Neural cell (in vitro differentiated cells): ENCODE data around the gene TMEM190. TPM values are rescaled to one million over a fixed set of nuclear protein-coding genes. Genes with fewer than 3 reads are reported as not detected.
A peak's percentile ranks its signal among the peaks of the same experiment; 100 is the strongest.

Experiments used
- H2AFZ ChIP-seq: fragments of 200-600, 300-800 bp; sonication (generic), shearing (Covaris generic); 2 replicates; pipeline ENCODE4 v1.6.0; 2014; ENCODE audit warnings: low read depth, mild to moderate bottlenecking, antibody characterized with exemption, low read length, moderate library complexity
- H3F3A ChIP-seq: fragments of 200-600 bp; shearing (Covaris generic); 2 replicates; pipeline ENCODE4 v1.6.1; 2016; ENCODE audit warnings: mild to moderate bottlenecking, moderate library complexity, mixed read lengths, antibody characterized with exemption, low read length; ENCODE audit not compliant: insufficient read depth, poor library complexity, severe bottlenecking
- H3K27ac ChIP-seq: fragments of 200-600, 300-800 bp; sonication (generic), shearing (Covaris generic); 2 replicates; pipeline ENCODE4 v1.5.1; 2014; ENCODE audit warnings: mild to moderate bottlenecking, low read length, moderate library complexity
- H3K27me3 ChIP-seq: fragments of 300-800, 200-600 bp; sonication (generic), shearing (Covaris generic); 2 replicates; pipeline ENCODE4 v1.6.0; 2014; ENCODE audit warnings: mild to moderate bottlenecking, low read depth, low read length, moderate library complexity; ENCODE audit not compliant: insufficient read depth
- H3K36me3 ChIP-seq: fragments of 300-800, 200-600 bp; sonication (generic), shearing (Covaris generic); 2 replicates; pipeline ENCODE4 v1.5.1; 2014; ENCODE audit warnings: mild to moderate bottlenecking, antibody characterized with exemption, low read length, moderate library complexity; ENCODE audit not compliant: insufficient read depth
- H3K4me2 ChIP-seq: fragments of 300-800, 200-600 bp; sonication (generic), shearing (Covaris generic); 2 replicates; pipeline ENCODE4 v1.6.0; 2014; ENCODE audit warnings: mild to moderate bottlenecking, low read length
- H3K4me3 ChIP-seq: fragments of 300-800, 200-600 bp; sonication (generic), shearing (Covaris generic); 2 replicates; pipeline ENCODE4 v1.5.1; 2014; ENCODE audit warnings: mild to moderate bottlenecking, low read length, moderate library complexity
- H3K79me2 ChIP-seq: fragments of 200-600 bp; shearing (Covaris generic); replicated peaks from 2 replicates; pipeline ENCODE4 v1.6.0; 2014; ENCODE audit warnings: mild to moderate bottlenecking, low read length, moderate library complexity; ENCODE audit not compliant: insufficient read depth
- H3K9ac ChIP-seq: fragments of 300-800, 200-600 bp; sonication (generic), shearing (Covaris generic); 2 replicates; pipeline ENCODE4 v1.6.1; 2016; ENCODE audit warnings: mild to moderate bottlenecking, low read length, mixed read lengths
- H3K9me2 ChIP-seq: fragments of 200-600 bp; shearing (Covaris generic); 2 replicates; pipeline ENCODE4 v1.6.1; 2016; ENCODE audit warnings: mild to moderate bottlenecking, low read length, mixed read lengths; ENCODE audit not compliant: insufficient read depth
- H3K9me3 ChIP-seq: fragments of 200-600, 300-800 bp; sonication (generic), shearing (Covaris generic); 2 replicates; pipeline ENCODE4 v1.6.1; 2016; ENCODE audit warnings: mild to moderate bottlenecking, mixed run types, low read length, moderate library complexity, mixed read lengths
- H4K20me1 ChIP-seq: fragments of 200-600 bp; shearing (Covaris generic); 2 replicates; pipeline ENCODE4 v1.6.1; 2016; ENCODE audit warnings: mild to moderate bottlenecking, mixed run types; ENCODE audit not compliant: insufficient read depth
- EP300 ChIP-seq: fragments of 450-650 bp; conservative IDR thresholded peaks from 2 replicates; pipeline ENCODE4 v1.6.1; 2014; ENCODE audit warnings: antibody characterized with exemption, mild to moderate bottlenecking, moderate library complexity; ENCODE audit not compliant: poor library complexity, severe bottlenecking
- EZH2 ChIP-seq: fragments of 200-600, 300-800 bp; shearing (Covaris generic), sonication (generic); IDR thresholded peaks from 2 replicates; pipeline ENCODE4 v1.6.1; 2014; ENCODE audit warnings: antibody characterized with exemption, low read length, borderline replicate concordance, mild to moderate bottlenecking; ENCODE audit not compliant: insufficient read depth, poor library complexity, severe bottlenecking
- MXI1 ChIP-seq: fragments of 450-650 bp; conservative IDR thresholded peaks from 2 replicates; pipeline ENCODE4 v1.6.1; 2014; ENCODE audit warnings: antibody characterized with exemption, mild to moderate bottlenecking; ENCODE audit not compliant: poor library complexity, severe bottlenecking
- POLR2AphosphoS5 ChIP-seq: IDR thresholded peaks from 2 replicates; pipeline ENCODE4 v1.6.1; 2012
- RAD21 ChIP-seq: fragments of 450-650 bp; conservative IDR thresholded peaks from 2 replicates; pipeline ENCODE4 v1.6.1; 2014; ENCODE audit warnings: antibody characterized with exemption, mild to moderate bottlenecking, moderate library complexity
- SMC3 ChIP-seq: fragments of 450-650 bp; conservative IDR thresholded peaks from 2 replicates; pipeline ENCODE4 v1.6.1; 2014; ENCODE audit warnings: antibody characterized with exemption, mild to moderate bottlenecking, moderate library complexity; ENCODE audit not compliant: poor library complexity
- TAF1 ChIP-seq: IDR thresholded peaks from 2 replicates; pipeline ENCODE4 v1.6.1; 2012; ENCODE audit warnings: low read depth
- polyA plus RNA-seq: library from polyadenylated mRNA; depleted of rRNA; stranded (reverse); fragments of >200 nt; gene quantifications from 2 replicates; pipeline ENCODE4 v1.2.3, GENCODE V29; 2014
- TF ChIP-seq, protein P1 (sequence below): IDR thresholded peaks from 2 replicates; pipeline ENCODE4 v1.6.1; 2012; ENCODE audit warnings: borderline replicate concordance
- TF ChIP-seq, protein P2 (sequence below): fragments of 450-650 bp; IDR thresholded peaks from 2 replicates; pipeline ENCODE4 v1.5.1; 2014; ENCODE audit warnings: antibody characterized with exemption, mild to moderate bottlenecking, moderate library complexity; ENCODE audit not compliant: poor library complexity, severe bottlenecking

Gene TMEM190
- polyA plus RNA-seq, 1 donor from 2014 or later, result not detected

DNA sequence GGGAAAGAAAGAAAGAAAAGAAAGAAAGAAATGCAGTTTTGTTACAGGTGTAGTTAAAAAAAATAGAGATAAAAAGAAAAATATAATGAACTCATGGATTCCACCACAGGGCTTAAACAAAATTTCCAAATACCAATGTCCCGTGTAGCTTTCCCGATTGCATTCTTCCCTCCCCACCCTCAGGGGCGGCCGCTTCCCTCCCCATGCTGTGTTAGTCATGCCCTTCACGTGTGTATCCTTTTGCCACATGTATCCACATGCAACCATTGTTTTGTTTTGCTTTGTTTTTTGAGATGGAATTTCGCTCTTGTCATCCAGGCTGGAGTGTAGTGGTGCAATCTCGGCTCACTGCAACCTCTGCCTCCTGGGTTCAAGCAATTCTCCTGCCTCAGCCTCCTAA is 40.5 kb upstream of the TMEM190 start:
- Histone ChIP-seq H3K79me2 (peaks cover 10% of the 10 kb centered on the region), H4K20me1 (no peaks in the 10 kb centered on the region), H3F3A (no peaks in the 10 kb centered on the region), H3K9ac (no peak overlapping the region), H2AFZ (no peak overlapping the region), H3K27me3 (no peaks in the 10 kb centered on the region), H3K4me2 (no peak overlapping the region), H3K4me3 (no peak overlapping the region), H3K27ac (no peak overlapping the region), H3K36me3 (no peaks in the 10 kb centered on the region), H3K9me2 (no peaks in the 10 kb centered on the region), H3K9me3 (no peaks in the 10 kb centered on the region)
- TF ChIP-seq, protein P1, sequence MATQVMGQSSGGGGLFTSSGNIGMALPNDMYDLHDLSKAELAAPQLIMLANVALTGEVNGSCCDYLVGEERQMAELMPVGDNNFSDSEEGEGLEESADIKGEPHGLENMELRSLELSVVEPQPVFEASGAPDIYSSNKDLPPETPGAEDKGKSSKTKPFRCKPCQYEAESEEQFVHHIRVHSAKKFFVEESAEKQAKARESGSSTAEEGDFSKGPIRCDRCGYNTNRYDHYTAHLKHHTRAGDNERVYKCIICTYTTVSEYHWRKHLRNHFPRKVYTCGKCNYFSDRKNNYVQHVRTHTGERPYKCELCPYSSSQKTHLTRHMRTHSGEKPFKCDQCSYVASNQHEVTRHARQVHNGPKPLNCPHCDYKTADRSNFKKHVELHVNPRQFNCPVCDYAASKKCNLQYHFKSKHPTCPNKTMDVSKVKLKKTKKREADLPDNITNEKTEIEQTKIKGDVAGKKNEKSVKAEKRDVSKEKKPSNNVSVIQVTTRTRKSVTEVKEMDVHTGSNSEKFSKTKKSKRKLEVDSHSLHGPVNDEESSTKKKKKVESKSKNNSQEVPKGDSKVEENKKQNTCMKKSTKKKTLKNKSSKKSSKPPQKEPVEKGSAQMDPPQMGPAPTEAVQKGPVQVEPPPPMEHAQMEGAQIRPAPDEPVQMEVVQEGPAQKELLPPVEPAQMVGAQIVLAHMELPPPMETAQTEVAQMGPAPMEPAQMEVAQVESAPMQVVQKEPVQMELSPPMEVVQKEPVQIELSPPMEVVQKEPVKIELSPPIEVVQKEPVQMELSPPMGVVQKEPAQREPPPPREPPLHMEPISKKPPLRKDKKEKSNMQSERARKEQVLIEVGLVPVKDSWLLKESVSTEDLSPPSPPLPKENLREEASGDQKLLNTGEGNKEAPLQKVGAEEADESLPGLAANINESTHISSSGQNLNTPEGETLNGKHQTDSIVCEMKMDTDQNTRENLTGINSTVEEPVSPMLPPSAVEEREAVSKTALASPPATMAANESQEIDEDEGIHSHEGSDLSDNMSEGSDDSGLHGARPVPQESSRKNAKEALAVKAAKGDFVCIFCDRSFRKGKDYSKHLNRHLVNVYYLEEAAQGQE, result no peak
- TF ChIP-seq MXI1 (no peak), EP300 (no peak), EZH2 (no peak), RAD21 (no peak), POLR2AphosphoS5 (no peak), TAF1 (no peak), SMC3 (no peak)
- TF ChIP-seq, protein P2, sequence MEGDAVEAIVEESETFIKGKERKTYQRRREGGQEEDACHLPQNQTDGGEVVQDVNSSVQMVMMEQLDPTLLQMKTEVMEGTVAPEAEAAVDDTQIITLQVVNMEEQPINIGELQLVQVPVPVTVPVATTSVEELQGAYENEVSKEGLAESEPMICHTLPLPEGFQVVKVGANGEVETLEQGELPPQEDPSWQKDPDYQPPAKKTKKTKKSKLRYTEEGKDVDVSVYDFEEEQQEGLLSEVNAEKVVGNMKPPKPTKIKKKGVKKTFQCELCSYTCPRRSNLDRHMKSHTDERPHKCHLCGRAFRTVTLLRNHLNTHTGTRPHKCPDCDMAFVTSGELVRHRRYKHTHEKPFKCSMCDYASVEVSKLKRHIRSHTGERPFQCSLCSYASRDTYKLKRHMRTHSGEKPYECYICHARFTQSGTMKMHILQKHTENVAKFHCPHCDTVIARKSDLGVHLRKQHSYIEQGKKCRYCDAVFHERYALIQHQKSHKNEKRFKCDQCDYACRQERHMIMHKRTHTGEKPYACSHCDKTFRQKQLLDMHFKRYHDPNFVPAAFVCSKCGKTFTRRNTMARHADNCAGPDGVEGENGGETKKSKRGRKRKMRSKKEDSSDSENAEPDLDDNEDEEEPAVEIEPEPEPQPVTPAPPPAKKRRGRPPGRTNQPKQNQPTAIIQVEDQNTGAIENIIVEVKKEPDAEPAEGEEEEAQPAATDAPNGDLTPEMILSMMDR, result no peak

DNA sequence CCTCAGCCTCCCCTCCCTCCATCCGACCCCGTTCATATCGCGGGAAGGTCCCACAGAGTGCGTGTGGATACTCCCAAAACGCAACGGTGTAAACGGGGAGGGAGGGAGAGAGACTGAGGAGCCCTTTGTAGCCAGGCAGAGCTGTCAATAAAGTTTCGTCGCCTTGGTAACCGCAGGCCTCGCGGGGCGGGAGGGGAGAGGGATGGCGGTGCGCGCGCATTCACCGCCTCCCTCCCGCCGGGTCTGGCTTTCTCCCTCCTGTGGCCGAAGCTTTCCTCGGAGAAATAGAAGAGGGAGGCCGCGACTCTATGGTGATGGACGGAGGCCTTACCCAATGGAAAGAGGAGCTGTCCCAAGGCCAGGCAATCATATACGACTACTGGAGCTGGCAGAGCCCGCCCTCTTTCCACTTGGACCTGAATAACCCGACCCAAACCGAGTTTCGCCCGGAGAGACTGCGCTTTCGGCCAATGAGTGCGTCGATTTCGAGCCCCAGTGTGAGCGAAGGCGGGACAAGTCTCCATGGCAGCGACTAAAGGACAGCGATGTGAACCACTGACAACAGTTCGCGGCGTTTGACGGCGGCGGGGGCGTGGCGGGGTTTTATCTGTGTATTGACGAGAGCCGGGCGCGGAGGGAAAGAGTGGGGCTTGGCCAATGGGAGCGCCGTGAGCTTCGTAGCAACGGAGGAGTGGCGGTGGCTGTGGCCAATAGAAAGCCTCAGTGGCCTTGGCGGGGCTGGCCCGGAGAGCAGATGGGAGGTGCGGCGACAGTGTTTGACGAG is 37.3 kb upstream of the TMEM190 start, which contains the start of gene KMT5C:
Gene KMT5C, plus strand, starts transcription at position 772 of the 784 bp plus-strand sequence. CDS start 2,061 bp downstream, outside the sequence.
- Histone ChIP-seq H3K9me3 (no peaks in the 10 kb centered on the region), H4K20me1 (peaks cover 5% of the 10 kb centered on the region), H3K4me2 (peak within 1 kb of the TSS; percentile 100), H3K27ac (peak within 1 kb of the TSS; percentile 100), H3K36me3 (no peaks in the 10 kb centered on the region), H3F3A (no peaks in the 10 kb centered on the region), H3K4me3 (peak within 1 kb of the TSS; percentile 95), H3K9me2 (no peaks in the 10 kb centered on the region), H3K79me2 (peaks cover 10% of the 10 kb centered on the region), H3K27me3 (no peaks in the 10 kb centered on the region), H3K9ac (peak within 1 kb of the TSS; percentile 99), H2AFZ (peak within 1 kb of the TSS; percentile 62)
- TF ChIP-seq EZH2 (no peak), MXI1 (peak; percentile 44), TAF1 (peak; percentile 29), RAD21 (no peak), POLR2AphosphoS5 (peak; percentile 89), SMC3 (no peak), EP300 (peak; percentile 8)
- TF ChIP-seq, protein P1, result peak; percentile 65
- TF ChIP-seq, protein P2, result peak; percentile 69
